GM12874 (cell line): ENCODE results near the gene PTPRCAP.

Source experiments
- TF ChIP-seq, protein P1 (sequence below): IDR thresholded peaks from 2 replicates; pipeline ENCODE4 v1.5.1; 2011; ENCODE audit warnings: low read depth, mild to moderate bottlenecking, control low read depth, low read length, moderate library complexity; ENCODE audit not compliant: insufficient read depth

PTPRCAP gene

DNA sequence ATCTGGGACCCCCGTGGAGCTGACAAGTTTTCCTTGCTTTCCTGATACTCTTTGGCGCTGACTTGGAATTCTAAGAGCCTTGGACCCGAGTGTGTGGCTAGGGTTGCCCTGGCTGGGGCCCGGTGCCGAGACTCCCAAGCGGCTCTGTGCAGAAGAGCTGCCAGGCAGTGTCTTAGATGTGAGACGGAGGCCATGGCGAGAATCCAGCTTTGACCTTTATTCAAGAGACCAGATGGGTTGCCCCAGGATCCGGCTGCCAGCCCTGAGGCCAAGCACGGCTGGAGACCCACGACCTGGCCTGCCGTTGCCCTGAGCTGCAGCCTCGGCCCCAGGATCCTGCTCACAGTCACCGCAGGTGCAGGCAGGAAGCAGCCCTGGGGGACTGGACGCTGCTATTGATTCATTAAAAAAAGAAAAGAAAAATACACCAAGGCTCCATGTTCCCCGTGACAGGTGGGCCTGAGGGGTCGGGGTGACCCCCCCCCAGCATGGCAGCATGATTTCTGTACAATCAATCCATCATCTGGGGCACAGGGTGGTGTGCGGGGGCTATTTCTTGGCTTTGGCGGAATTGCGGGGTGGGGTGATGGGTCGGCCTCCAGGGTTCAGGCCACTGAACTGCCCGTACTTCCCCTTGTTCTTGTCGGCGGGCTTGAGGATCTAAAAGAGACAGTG lies 39.4 kb downstream of the PTPRCAP start:
- TF ChIP-seq, protein P1, sequence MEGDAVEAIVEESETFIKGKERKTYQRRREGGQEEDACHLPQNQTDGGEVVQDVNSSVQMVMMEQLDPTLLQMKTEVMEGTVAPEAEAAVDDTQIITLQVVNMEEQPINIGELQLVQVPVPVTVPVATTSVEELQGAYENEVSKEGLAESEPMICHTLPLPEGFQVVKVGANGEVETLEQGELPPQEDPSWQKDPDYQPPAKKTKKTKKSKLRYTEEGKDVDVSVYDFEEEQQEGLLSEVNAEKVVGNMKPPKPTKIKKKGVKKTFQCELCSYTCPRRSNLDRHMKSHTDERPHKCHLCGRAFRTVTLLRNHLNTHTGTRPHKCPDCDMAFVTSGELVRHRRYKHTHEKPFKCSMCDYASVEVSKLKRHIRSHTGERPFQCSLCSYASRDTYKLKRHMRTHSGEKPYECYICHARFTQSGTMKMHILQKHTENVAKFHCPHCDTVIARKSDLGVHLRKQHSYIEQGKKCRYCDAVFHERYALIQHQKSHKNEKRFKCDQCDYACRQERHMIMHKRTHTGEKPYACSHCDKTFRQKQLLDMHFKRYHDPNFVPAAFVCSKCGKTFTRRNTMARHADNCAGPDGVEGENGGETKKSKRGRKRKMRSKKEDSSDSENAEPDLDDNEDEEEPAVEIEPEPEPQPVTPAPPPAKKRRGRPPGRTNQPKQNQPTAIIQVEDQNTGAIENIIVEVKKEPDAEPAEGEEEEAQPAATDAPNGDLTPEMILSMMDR, result no peak

- TF ChIP-seq, protein P1, result no peak
Measured at GRCh38 chr11:67397536-67397935, 39.9 kb downstream of the PTPRCAP start.

GRCh38 chr11:67396587-67397389 lies 40.7 kb downstream of the PTPRCAP start:
- TF ChIP-seq, protein P1, result no peak

DNA sequence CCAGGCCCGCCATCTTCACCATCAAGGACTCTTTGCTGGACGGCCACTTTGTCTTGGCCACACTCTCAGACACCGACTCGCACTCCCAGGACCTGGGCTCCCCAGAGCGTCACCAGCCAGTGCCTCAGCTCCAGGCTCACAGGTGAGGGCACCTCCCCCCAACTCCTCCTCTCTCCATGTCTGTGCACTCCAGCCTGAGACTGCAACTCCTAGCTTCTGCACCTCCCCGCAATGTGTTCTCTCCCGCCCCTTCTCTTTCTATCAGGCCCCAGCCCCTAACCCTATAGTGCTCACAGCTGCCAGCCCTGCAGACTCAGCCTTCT lies 41.3 kb downstream of the PTPRCAP start:
- TF ChIP-seq, protein P1, result no peak

DNA sequence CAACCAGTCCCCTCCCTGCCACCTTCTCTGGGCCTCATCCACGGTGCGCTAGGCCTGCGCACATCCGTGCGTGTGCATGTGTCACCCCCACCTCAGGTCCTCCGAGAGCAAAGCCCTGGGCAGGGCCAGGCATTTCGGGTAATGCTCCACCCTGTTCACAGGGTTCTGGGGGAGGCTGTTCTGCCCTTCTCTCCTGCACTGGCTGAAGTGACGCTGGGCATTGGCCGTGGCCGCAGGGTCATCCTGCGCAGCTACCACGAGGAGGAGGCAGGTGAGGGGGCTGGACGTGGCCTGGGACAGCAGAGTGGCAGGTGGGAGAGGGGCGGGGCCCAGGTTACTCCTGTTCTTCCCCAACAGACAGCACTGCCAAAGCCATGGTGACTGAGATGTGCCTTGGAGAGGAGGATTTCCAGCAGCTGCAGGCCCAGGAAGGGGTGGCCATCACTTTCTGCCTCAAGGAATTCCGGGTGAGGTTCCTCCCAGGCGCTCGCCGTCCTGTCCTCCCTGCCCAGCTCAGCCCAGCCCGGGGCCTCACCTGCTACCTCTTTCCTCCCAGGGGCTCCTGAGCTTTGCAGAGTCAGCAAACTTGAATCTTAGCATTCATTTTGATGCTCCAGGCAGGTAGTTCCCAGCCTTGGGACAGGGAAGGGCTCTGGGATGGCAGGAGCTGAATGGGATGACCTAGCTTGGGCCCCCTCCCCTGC lies 41.8 kb downstream of the PTPRCAP start:
- TF ChIP-seq, protein P1, result no peak

- TF ChIP-seq, protein P1, result no peak
Measured at GRCh38 chr11:67393990-67394389, 43.5 kb downstream of the PTPRCAP start.

DNA sequence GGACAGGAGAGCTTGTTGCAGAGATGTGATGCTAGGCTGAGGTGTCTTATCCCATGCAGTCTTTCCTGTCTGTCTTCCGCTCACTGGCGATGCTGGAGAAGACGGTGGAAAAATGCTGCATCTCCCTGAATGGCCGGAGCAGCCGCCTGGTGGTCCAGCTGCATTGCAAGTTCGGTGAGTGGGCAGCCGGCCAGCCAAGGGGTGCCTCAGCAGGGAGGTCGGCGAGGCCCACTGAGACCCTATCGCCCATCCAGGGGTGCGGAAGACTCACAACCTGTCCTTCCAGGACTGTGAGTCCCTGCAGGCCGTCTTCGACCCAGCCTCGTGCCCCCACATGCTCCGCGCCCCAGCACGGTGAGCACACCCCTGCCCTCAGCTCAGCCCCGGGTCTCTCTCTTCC lies 44.0 kb downstream of the PTPRCAP start:
- TF ChIP-seq, protein P1, result no peak
